Testis (tissue), 3 donors: Measurements from ENCODE around the gene DNM3. TPM values are rescaled to one million over a fixed set of nuclear protein-coding genes. Genes with fewer than 3 reads are reported as not detected.

Experiments
- DNase-seq: peaks from one replicate; pipeline ENCODE4 v3.0.0-alpha.2; 2019
- H3K27ac ChIP-seq, 2 donors: fragments of 200-600 bp; sonication (generic); one replicate each; pipeline ENCODE4 v1.5.1; 2019
- H3K27me3 ChIP-seq: fragments of 200-600 bp; sonication (generic); one replicate; pipeline ENCODE4 v1.5.1; 2019
- H3K36me3 ChIP-seq: fragments of 200-600 bp; sonication (generic); one replicate; pipeline ENCODE4 v1.5.1; 2017; ENCODE audit warnings: low read depth; ENCODE audit errors: missing control alignments
- H3K4me1 ChIP-seq: fragments of 200-600 bp; sonication (generic); one replicate; pipeline ENCODE4 v1.5.1; 2019
- H3K4me3 ChIP-seq, 2 donors: fragments of 200-600 bp; sonication (generic); one replicate each; pipeline ENCODE4 v1.5.1; 2017 to 2019
- H3K9me3 ChIP-seq: fragments of 200-600 bp; sonication (generic); one replicate; pipeline ENCODE4 v1.5.1; 2017
- POLR2A ChIP-seq: fragments of 450-650 bp; IDR thresholded peaks from one replicate; pipeline ENCODE4 v1.6.1; 2017; ENCODE audit warnings: antibody characterized with exemption, mild to moderate bottlenecking, moderate library complexity
- WGBS, 2 donors: methylation state at CpG; one replicate each; pipeline ENCODE4 v1.1.5; 2018; 5-methylcytosine and 5-hydroxymethylcytosine counted together
- intact Hi-C: fragments of 100-400 bp; cut with DNase I; formaldehyde crosslinking; loops from one replicate; pipeline ENCODE4 v1.15.1; 2023; ENCODE audit warnings: low total_unique reads
- polyA plus RNA-seq: library from polyadenylated mRNA; stranded (reverse); fragments of 350-450 nt; fragmentation: Illumina TruSeq; extraction: RNeasy Lipid Tissue Mini Kit (QIAGEN cat#74804); gene quantifications from one replicate; pipeline ENCODE4 v1.2.3, GENCODE V29; 2014; ENCODE audit warnings: low read depth, low replicate concordance; ENCODE audit not compliant: insufficient read depth
- total RNA-seq, 2 donors: library from RNA; depleted of rRNA; stranded (reverse); fragments of >200 nt; gene quantifications; one replicate each; pipeline ENCODE4 v1.2.3, GENCODE V29; 2016
- TF ChIP-seq, protein P1 (sequence below), 3 experiments: fragments of 450-650 bp in 2 of 3; fragments of 200-600 bp in 1 of 3; sonication (generic) in 1 of 3; IDR thresholded peaks; one replicate each; pipeline ENCODE4 v1.5.1; 2016 to 2019; ENCODE audit warnings: antibody characterized with exemption in 3 of 3, mild to moderate bottlenecking in 2 of 3, moderate library complexity in 1 of 3

DNM3 gene
- total and polyA plus RNA-seq, 3 donors from 2014 or later = 4.9 to 10.2 (median 8.4) TPM

DNA sequence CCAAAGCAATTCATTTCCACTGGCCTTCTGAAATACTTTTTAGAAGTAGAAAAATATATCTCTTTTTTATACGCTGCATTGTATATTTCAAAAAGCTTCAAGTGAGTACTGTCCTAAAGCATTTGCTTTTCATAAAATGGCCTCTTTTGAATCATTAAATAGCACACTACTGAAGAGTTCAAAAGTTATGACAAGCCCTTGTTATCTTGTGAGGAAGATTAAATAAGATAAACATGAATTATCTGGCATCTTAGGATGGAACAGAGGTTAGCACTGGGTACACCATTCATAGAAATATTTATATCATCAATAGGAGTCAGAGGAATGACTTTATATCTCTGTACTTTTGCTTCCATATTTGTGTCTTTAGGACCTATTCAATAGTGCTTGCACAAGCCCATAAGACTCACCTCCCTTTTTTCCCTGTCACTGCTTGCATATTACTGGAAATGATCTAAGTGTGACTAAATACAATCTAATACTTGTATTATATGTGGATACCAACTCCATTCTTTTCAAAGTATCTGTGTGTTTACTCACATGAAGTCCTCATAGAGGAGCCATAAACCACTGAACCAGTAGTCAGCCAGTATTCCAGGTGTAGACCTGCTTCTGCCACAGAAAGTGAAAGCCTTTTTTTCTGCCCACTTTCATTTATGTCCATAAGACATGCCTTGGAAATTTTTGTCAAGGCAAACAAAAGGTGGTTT, 305.0 kb downstream of the DNM3 start:
- WGBS, 2 donors = 95 to 100% methylated on average over 1 of the region's 1 CpG
- TF ChIP-seq POLR2A = no peak
- TF ChIP-seq, protein P1, sequence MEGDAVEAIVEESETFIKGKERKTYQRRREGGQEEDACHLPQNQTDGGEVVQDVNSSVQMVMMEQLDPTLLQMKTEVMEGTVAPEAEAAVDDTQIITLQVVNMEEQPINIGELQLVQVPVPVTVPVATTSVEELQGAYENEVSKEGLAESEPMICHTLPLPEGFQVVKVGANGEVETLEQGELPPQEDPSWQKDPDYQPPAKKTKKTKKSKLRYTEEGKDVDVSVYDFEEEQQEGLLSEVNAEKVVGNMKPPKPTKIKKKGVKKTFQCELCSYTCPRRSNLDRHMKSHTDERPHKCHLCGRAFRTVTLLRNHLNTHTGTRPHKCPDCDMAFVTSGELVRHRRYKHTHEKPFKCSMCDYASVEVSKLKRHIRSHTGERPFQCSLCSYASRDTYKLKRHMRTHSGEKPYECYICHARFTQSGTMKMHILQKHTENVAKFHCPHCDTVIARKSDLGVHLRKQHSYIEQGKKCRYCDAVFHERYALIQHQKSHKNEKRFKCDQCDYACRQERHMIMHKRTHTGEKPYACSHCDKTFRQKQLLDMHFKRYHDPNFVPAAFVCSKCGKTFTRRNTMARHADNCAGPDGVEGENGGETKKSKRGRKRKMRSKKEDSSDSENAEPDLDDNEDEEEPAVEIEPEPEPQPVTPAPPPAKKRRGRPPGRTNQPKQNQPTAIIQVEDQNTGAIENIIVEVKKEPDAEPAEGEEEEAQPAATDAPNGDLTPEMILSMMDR (IDR thresholded peaks at IDR 0.05) = no peak
- intact Hi-C loops = no loop called here
- no peaks in the 10 kb centered on the region for H3K36me3 ChIP-seq
- H3K4me1 ChIP-seq = peaks cover 7% of the 10 kb centered on the region
- H3K9me3 ChIP-seq = no peaks in the 10 kb centered on the region
- no peaks in the 10 kb centered on the region for H3K27me3 ChIP-seq
- no peak overlapping the region for H3K4me3 ChIP-seq
- DNase-seq = no peak
- peak overlapping the region; percentile 86 to 87 for H3K27ac ChIP-seq

DNA sequence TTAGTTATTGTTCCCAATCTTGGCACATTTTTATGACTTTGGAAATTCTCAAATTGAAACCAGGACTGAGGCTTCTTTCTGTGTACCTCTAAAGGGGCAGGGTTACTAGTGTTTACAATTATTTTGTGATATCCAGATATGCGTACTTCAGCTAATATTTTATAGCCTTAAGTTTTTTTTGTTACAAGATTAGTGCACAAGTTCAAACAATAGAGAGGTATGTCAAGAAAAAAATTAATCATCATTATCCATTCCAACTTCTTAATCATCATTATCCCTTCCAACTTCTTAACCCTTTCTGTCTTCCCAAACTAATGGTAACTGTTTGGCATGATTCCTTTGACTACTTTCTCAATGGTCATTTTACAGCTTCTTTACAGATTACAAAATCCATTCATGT, 306.2 kb downstream of the DNM3 start:
- WGBS, 2 donors = 51 to 65% methylated on average over 1 of the region's 1 CpG
- H3K27me3 ChIP-seq = no peaks in the 10 kb centered on the region
- TF ChIP-seq, protein P1 (IDR thresholded peaks at IDR 0.05) = no peak
- TF ChIP-seq POLR2A = no peak
- peaks cover 7% of the 10 kb centered on the region for H3K4me1 ChIP-seq
- no peak for DNase-seq
- H3K4me3 ChIP-seq = no peak overlapping the region
- no peak overlapping the region for H3K27ac ChIP-seq
- H3K36me3 ChIP-seq = no peaks in the 10 kb centered on the region
- no peaks in the 10 kb centered on the region for H3K9me3 ChIP-seq
- intact Hi-C loops = no loop called here

DNA sequence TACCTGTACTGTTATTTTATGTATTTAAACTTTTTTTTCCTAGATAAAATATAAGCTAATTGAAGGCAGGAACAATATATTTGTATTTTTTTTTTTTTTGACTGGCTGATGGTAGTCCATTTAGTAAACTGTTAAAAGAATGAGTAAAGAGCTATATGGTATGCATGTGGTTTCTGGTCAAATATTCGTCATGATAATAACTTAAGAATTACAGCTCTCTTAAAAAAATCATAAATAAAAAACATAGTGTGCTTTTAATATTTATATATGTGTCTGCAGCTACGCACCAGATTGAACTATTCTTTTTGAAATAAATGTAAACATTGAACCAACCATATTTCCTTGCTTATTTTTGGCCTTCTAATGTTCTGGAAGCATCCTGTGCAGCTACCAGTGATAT, 306.9 kb downstream of the DNM3 start:
- Histone ChIP-seq H3K27me3 (no peaks in the 10 kb centered on the region), H3K4me3 (no peak overlapping the region), H3K27ac (no peak overlapping the region), H3K36me3 (no peaks in the 10 kb centered on the region), H3K4me1 (peaks cover 7% of the 10 kb centered on the region), H3K9me3 (no peaks in the 10 kb centered on the region)
- DNase-seq = no peak
- WGBS, 2 donors = 90 to 94% methylated on average over 2 of the region's 2 CpGs
- intact Hi-C loops = no loop called here
- TF ChIP-seq POLR2A = no peak
- TF ChIP-seq, protein P1 (IDR thresholded peaks at IDR 0.05) = no peak

DNA sequence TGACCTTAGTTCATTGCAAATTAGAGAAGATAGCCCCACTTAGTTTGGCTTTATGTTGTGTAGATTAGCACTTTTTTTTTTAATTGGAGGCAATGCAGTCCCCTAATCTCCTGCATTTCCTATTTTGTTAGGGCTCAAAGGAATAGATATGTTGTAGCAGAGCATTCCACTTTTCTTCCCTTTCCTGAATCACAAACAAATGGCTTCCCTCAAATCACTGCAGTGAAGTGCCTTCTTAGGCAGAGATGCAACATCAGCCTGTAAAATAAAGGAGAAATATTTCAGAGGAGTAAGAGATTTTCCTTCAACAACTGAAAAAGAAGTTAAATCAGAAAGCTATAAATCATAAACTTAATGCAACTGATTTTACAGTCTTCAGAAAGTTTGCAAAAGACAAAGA, 307.4 kb downstream of the DNM3 start:
- Histone ChIP-seq H3K9me3 (no peaks in the 10 kb centered on the region), H3K4me3 (no peak overlapping the region), H3K4me1 (peaks cover 7% of the 10 kb centered on the region), H3K27me3 (no peaks in the 10 kb centered on the region), H3K36me3 (no peaks in the 10 kb centered on the region), H3K27ac (no peak overlapping the region)
- intact Hi-C loops = no loop called here
- no peak for TF ChIP-seq POLR2A
- TF ChIP-seq, protein P1 (IDR thresholded peaks at IDR 0.05) = no peak
- no peak for DNase-seq

DNA sequence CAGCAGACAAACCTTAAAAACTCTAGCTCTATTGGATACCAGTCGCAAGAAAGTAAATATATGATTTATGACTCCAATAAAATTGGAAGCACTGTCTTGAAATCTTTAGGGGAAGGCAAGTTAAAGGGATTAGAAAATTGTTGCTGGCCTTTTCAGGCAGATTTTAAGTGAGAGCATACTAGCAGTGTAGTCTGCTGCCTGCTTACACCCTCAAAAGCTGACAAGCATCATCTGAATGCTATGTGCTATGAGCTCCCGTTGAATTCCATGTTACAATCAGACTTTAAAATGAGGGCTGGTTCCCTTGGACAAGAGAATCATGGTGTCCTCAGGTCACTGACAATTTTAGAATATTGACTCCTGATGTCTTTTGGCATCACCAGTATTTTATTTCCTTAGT, 308.0 kb downstream of the DNM3 start:
- Histone ChIP-seq H3K9me3 (no peaks in the 10 kb centered on the region), H3K36me3 (no peaks in the 10 kb centered on the region), H3K27ac (no peak overlapping the region), H3K27me3 (no peaks in the 10 kb centered on the region), H3K4me3 (no peak overlapping the region), H3K4me1 (peaks cover 7% of the 10 kb centered on the region)
- no peak for TF ChIP-seq POLR2A
- TF ChIP-seq, protein P1 (IDR thresholded peaks at IDR 0.05) = no peak
- intact Hi-C loops = no loop called here
- no peak for DNase-seq
- 88 to 94% methylated on average over 2 of the region's 2 CpGs for WGBS, 2 donors
